Osteoblast (primary cell): ENCODE results near the gene HYOU1. TPM values are rescaled to one million over a fixed set of nuclear protein-coding genes. Genes with fewer than 3 reads are reported as not detected.
A peak's percentile ranks its signal among the peaks of the same experiment; 100 is the strongest.

Experiments used
- DNase-seq: peaks from one replicate; pipeline ENCODE4 v3.0.0; 2011; ENCODE audit warnings: low spot score, mixed read lengths; ENCODE audit not compliant: insufficient read length; ENCODE audit errors: missing footprints
- H2AFZ ChIP-seq: 2 replicates; pipeline ENCODE4 v1.6.0; 2011; ENCODE audit warnings: mild to moderate bottlenecking, low read length
- H3K27ac ChIP-seq: 2 replicates; pipeline ENCODE4 v1.5.1; 2011; ENCODE audit warnings: mild to moderate bottlenecking, low read depth, low read length, moderate library complexity
- H3K27me3 ChIP-seq: 2 replicates; pipeline ENCODE4 v1.6.0; 2012; ENCODE audit warnings: mild to moderate bottlenecking, control low read depth, inconsistent platforms, low read length, moderate library complexity; ENCODE audit not compliant: insufficient read depth
- H3K36me3 ChIP-seq: 2 replicates; pipeline ENCODE4 v1.5.1; 2011; ENCODE audit warnings: mild to moderate bottlenecking, low read length, control low read depth, moderate library complexity; ENCODE audit not compliant: insufficient read depth
- H3K4me1 ChIP-seq: 2 replicates; pipeline ENCODE4 v1.5.1; 2011; ENCODE audit warnings: mild to moderate bottlenecking, low read length, control low read depth, moderate library complexity; ENCODE audit not compliant: insufficient read depth
- H3K4me2 ChIP-seq: 2 replicates; pipeline ENCODE4 v1.6.0; 2011; ENCODE audit warnings: mild to moderate bottlenecking, low read length; ENCODE audit not compliant: insufficient read depth
- H3K4me3 ChIP-seq: fragments of 200-600 bp; sonication (generic); 3 replicates; pipeline ENCODE4 v1.5.1; 2012; ENCODE audit warnings: mild to moderate bottlenecking, low read length, inconsistent platforms; ENCODE audit not compliant: insufficient read depth
- H3K79me2 ChIP-seq: 2 replicates; pipeline ENCODE4 v1.6.0; 2012; ENCODE audit warnings: mild to moderate bottlenecking, low read length, control low read depth, inconsistent platforms; ENCODE audit not compliant: insufficient read depth
- H3K9me3 ChIP-seq: 2 replicates; pipeline ENCODE4 v1.5.1; 2011; ENCODE audit warnings: low read depth, low read length, control low read depth
- H4K20me1 ChIP-seq: 2 replicates; pipeline ENCODE4 v1.6.0; 2012; ENCODE audit warnings: mild to moderate bottlenecking, low read length, control low read depth; ENCODE audit not compliant: insufficient read depth
- CTCF ChIP-seq: IDR thresholded peaks from 2 replicates; pipeline ENCODE4 v1.5.1; 2011; ENCODE audit warnings: mild to moderate bottlenecking, low read depth, low read length, moderate library complexity; ENCODE audit errors: extremely low read depth
- total RNA-seq: library from RNA; depleted of rRNA; stranded (reverse); fragments of >200 nt; gene quantifications from 2 replicates; pipeline ENCODE4 v1.2.3, GENCODE V29; 2012

Gene HYOU1
- total RNA-seq, 1 donor = 117 TPM

GRCh38 chr11:119091178-119091577, 34.2 kb upstream of the HYOU1 start:
- Histone ChIP-seq H3K27me3 (no peaks in the 10 kb centered on the region), H3K4me2 (no peak overlapping the region), H3K79me2 (peaks cover 55% of the 10 kb centered on the region), H3K9me3 (no peaks in the 10 kb centered on the region), H2AFZ (no peak overlapping the region), H4K20me1 (peaks cover 15% of the 10 kb centered on the region), H3K4me1 (peaks cover 19% of the 10 kb centered on the region), H3K36me3 (peaks cover 43% of the 10 kb centered on the region), H3K4me3 (no peak overlapping the region), H3K27ac (no peak overlapping the region)
- no peak for TF ChIP-seq CTCF
- no peak for DNase-seq

GRCh38 chr11:119089319-119089718, 32.3 kb upstream of the HYOU1 start:
- Histone ChIP-seq H3K79me2 (peaks cover 56% of the 10 kb centered on the region), H3K4me1 (peaks cover 24% of the 10 kb centered on the region), H3K27ac (no peak overlapping the region), H3K27me3 (no peaks in the 10 kb centered on the region), H3K4me2 (no peak overlapping the region), H3K9me3 (no peaks in the 10 kb centered on the region), H3K36me3 (peaks cover 42% of the 10 kb centered on the region), H4K20me1 (peaks cover 15% of the 10 kb centered on the region), H3K4me3 (no peak overlapping the region), H2AFZ (no peak overlapping the region)
- no peak for TF ChIP-seq CTCF
- peak; percentile 26 for DNase-seq

GRCh38 chr11:119088406-119088805, 31.4 kb upstream of the HYOU1 start:
- H3K27me3 ChIP-seq = no peaks in the 10 kb centered on the region
- H3K4me2 ChIP-seq = no peak overlapping the region
- no peak overlapping the region for H3K27ac ChIP-seq
- H3K4me3 ChIP-seq = no peak overlapping the region
- H3K79me2 ChIP-seq = peaks cover 46% of the 10 kb centered on the region
- no peak for DNase-seq
- peaks cover 8% of the 10 kb centered on the region for H4K20me1 ChIP-seq
- no peak overlapping the region for H2AFZ ChIP-seq
- no peaks in the 10 kb centered on the region for H3K9me3 ChIP-seq
- no peak for TF ChIP-seq CTCF
- H3K4me1 ChIP-seq = peaks cover 20% of the 10 kb centered on the region
- peaks cover 40% of the 10 kb centered on the region for H3K36me3 ChIP-seq

- no peaks in the 10 kb centered on the region for H3K9me3 ChIP-seq
- H3K36me3 ChIP-seq = peaks cover 34% of the 10 kb centered on the region
- no peak for TF ChIP-seq CTCF
- H3K27ac ChIP-seq = no peak overlapping the region
- H2AFZ ChIP-seq = no peak overlapping the region
- H4K20me1 ChIP-seq = peaks cover 2% of the 10 kb centered on the region
- H3K4me3 ChIP-seq = no peak overlapping the region
- DNase-seq = peak; percentile 49
- H3K79me2 ChIP-seq = peaks cover 40% of the 10 kb centered on the region
- H3K4me1 ChIP-seq = peaks cover 14% of the 10 kb centered on the region
- H3K4me2 ChIP-seq = no peak overlapping the region
- no peaks in the 10 kb centered on the region for H3K27me3 ChIP-seq
These were observed 30.8 kb upstream of the HYOU1 start for GRCh38 chr11:119087747-119088241.
